G401 (cell line): ENCODE results near the gene RPTOR. TPM values are rescaled to one million over a fixed set of nuclear protein-coding genes. Genes with fewer than 3 reads are reported as not detected.
"Not testable (repeated sequence)": the region's sequence is repeated elsewhere in the genome, so short reads cannot be mapped to it uniquely, and the experiment has no call there.

Source experiments
- DNase-seq: peaks from one replicate; pipeline ENCODE4 v3.0.0-alpha.2; 2015; ENCODE audit warnings: low spot score
- in situ Hi-C: cut with HindIII; loops from 2 replicates; pipeline ENCODE4 v1.10.0; 2016; ENCODE audit warnings: low sequenced_read_pairs, mixed read lengths
- total RNA-seq: library from RNA; depleted of rRNA; stranded (reverse); fragments of >200 nt; shearing (Covaris generic); gene quantifications from 2 replicates; pipeline ENCODE4 v1.2.3, GENCODE V29; 2014

Gene RPTOR
- total RNA-seq, 1 experiment from 2014 or later = 27.7 TPM

DNA sequence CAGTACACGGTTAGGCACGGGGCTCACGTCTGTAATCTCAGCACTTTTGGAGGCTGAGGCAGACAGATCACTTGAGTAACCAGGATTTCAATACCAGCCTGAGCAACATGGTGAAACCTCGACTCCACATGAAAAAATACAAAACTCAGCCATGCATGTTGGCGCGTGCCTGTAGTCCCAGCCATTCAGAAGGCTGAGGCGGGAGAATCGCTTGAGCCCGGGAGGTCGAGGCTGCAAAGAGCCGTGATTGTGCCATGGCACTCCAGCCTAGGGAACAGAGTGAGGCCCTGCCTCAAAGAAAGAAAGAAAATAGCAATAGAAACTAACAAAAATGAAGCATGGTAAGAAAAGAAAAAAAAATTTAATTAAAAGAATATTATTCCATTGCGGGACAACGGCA lies 319.0 kb downstream of the RPTOR start:
- no peak for DNase-seq
- in situ Hi-C loops = no loop called here

DNA sequence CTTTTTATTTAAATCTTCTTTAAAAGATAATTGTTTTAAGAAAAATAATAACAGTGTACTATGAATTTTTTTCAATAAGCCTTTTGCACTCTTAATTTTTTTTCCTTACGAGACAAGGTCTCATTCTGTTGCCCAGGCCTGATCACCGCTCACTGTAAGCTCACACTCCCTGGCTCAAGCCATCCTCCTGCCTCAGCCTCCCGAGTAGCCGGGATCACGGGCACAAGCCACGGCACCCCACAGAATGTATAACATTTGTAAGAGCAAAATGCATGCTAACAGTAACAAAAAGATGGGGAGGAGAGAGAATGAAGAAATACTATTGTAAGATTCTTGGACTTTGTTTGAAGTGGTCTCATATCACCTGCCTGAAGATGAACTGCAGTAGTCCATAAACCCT lies 320.1 kb downstream of the RPTOR start:
- in situ Hi-C loops = no loop called here

DNA sequence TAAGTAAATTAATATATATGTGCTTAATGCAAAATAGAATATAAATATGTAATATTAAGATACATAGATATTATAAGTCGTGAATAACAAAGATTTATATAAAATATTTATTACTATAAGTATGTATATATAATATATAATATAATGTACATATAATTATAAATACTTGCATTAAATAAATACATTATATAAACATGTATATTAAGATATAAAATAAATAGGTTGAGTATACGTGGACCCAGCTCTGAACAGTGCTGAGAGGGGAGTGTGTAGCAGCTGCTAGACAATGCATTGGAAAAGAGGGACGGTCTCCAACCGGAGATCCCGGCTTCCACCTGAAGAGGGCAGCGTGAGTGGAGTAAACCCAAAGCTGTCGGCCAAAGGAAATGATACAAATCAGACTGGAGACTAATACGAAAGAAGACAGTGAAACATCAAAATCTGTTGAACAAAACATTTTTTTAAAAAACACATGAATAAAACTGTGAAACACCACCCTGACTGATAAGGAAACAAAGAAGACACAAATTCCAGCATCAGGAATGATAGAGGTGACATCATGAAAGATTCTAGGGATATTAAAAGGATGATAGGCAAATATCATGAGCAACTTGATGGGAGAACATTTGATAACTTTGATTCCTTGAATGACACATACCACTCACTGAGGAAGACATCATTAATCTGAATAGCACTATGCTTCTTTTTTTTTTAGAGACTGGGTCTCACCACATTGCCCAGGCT lies 321.6 kb downstream of the RPTOR start:
- in situ Hi-C loops = no loop called here
- peak; percentile 74 for DNase-seq

More for the DNA sequence above, 320.1 kb downstream of the RPTOR start:
- DNase-seq = no peak

DNA sequence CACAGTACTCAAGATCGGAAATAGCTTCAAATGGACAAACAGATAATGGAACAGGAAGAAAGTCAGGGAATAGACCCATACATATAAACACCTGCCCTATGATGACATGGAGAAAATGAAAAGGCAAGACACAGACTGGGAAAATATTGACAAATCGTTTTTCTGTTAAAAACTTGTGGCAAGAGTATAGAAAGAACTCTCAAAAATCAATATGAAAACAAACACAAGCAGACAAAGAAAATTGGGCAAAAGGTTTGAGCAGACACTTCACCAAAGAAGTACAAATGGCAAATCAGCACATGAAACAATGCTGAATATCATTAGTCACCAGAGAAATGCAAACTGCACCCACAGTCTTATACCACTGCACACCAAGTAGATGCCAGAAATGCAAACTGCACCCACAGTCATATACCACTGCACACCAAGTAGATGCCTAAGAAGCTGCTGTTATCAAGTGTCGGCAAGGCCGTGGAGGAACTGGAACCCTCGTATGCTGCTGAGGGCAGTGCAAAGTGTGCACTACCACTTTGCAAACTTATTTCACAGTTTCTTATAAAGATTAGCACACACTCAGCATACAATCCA lies 323.5 kb downstream of the RPTOR start:
- no peak for DNase-seq
- in situ Hi-C loops = no loop called here

DNA sequence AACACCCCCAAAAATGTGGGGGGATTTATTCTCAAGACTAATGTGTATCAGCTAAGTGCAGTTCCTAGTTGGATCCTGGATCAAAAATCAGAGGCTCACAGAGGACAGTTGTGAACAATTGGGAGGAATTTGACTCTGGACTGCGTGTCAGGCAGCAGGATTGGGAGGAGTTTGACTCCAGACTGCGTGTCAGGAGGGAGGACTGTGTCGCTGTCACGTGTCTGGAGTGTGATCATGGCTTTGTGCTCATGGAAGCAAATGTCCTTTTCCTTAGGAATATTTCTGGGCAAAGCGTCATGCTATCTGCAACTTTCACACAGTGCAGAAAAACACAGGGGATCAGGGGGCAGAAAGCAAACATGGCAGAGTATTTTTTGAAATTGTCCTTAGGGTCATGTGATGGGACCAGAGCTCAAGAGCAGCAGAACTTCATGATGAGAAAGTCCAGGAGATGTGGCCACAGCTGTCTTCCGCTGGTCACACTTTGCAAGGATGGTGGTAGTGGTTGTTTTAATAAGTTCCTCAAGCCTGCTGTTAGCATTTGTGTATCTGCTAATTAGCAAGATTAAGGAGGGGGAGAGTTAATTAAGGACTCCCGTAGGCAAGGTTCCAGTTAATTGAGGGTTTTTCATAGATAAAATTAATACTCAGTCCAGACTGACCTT lies 325.0 kb downstream of the RPTOR start:
- in situ Hi-C loops = no loop called here
- no peak for DNase-seq

DNA sequence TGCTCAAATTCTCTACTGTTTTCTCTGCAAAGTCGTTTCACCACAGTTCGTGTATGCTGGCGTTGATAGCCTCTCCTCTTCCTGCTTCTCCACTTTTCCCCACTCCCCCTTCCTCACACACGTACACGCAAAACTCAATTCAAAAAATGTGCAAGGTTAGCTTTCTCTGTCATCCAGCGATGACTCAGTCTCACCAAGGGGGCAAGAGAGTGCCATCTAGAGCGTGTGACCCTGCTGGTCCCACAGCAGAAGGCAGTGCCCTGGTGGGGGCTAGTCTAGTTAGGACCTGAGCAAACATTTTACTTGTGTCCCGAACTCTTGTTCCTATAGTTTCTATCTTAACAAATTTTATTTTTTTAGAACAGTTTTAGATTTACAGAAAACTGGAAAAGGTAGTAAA lies 325.8 kb downstream of the RPTOR start:
- in situ Hi-C loops = no loop called here

DNA sequence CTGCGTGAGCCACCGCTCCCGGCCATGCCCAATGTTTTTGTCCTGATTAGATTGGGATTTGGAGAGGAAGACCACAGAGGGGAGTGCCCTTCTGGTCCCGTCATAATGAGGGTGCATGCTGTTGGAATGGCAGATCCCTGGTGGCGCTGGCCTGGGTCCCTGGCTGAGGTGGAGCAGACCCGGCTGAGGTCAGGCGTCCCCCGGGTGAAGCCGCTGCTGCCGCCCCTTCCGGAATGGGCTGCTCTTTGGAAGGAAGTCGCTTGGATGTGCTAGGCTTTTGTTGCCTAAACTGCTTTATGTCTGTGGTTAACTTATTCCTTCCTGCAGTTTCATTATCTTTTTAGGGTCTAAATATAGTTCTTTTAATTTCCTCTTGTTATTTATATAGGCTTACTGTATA lies 326.7 kb downstream of the RPTOR start:
- no peak for DNase-seq
- in situ Hi-C loops = no loop called here

More for the DNA sequence above, 325.8 kb downstream of the RPTOR start:
- no peak for DNase-seq

DNA sequence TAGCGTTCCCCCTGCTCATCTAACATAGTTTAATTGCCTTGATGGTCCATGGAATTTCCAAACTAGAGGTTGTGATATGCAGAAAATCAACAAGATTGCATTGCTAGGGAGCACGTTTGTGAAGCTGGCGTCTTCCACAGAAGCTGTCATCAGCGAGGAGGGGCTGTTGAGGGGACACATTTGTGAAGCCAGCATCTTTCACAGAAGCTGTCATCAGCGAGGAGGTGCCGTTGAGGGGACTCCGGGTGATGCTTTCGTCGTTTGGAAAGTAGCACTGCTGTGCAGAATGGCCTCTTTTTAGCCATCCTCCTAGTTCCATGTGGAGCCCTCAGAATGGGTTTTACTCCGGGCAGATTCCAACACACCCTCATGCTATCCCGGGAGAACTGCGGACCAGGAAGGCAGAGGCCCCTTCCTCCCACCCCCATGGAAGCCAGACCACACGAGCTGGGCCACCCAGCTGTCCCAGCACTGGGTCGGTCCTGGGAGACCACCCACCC lies 327.4 kb downstream of the RPTOR start:
- in situ Hi-C loops = no loop called here
- DNase-seq = no peak

DNA sequence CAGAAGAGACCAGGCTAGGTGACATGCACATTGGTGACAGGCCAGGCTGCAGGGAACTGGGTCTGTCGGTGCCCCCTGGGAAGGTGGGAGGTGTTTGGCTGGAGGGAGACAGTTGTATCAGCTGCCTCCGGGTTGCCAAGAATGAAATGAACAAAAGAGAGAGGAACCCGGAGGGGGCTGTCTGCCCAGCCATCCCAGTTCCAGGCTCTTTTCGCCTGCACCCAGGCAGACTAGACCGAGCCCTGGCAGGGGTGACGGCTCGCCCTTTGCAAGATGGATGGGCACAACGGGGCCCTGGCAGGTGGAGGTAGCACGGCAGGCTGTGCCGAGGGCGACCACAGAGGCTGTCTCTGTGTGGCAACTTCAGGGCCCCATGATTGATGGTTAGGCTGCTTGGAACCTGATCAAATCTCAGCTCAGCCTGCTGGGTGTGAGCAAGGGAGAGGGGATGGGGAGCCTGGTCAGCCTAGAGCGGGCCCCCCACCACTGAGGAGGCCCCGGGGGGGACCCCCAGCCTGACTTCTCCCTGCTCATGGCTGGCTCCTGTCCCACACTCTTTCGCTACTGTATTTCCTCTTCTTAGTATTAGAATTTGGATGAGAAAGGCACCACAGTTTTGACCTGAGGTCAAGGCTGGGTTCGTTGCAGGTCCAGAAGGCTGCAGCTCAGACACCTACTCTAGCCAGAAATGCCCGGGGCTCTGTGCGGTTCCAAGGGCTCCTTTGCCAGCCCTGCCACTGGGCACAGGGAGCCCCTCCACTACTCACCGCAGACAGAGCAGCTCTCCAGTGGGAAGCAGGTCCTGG lies 328.1 kb downstream of the RPTOR start:
- DNase-seq = no peak

DNA sequence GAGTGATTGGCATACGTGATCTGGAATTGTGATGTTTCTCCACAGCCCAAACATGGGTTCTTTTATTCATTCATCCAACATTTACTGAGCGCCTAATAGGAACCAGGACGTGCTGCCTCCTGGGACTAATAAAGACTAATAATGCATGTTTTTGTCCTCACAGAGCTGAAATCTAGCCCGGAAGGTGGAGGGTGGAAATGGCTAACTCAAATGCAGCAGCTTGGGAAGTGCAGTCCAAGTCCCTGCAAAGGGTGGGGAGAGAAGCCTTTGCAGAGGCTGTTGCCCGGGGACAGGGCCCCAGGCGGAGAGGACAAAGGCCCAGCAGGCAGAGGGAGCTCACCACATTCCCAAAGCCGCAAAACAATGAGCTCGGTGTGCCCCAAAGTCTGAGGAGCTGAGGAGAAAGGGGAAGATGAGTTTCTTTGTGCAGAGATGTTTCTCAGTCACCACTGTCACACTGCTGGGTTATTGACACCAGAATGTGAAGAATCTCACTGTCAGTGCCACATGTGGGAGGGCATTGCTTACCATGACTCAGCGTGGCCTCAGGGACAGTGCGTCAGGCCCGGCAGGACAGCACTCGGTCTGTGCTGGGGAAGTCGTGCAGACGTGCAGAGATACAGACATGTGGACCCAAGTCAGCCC lies 328.8 kb downstream of the RPTOR start:
- in situ Hi-C loops = no loop called here
- DNase-seq = no peak

More for the DNA sequence above, 328.1 kb downstream of the RPTOR start:
- in situ Hi-C loops = no loop called here

DNA sequence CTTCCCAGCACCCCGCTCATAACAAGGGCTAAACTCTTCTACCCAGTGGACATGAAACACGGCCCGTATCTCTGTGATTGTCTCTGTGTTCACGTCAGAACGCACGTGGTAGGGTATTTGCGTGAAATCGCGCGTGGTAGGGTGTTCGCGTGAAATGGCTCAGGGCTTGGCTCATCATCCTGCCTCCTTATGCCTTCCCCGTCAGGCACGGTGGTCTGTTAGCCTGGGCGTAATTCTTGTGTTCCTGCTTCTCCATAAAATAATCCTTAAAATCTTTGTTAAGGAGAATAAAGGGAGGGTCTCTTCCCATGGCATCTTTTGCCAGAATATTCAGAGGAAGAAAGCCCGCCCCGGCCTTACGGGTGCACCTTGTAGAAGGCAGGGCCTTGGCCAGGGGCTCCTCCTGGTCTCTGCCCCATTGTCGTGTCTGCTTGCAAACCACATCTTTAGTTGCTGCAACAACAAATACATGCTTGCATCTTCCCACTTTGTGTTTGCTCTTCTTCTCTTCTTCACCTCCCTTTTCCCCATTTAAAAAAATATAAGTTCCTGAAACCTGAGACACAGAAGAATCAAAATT lies 330.3 kb downstream of the RPTOR start:
- DNase-seq = no peak

DNA sequence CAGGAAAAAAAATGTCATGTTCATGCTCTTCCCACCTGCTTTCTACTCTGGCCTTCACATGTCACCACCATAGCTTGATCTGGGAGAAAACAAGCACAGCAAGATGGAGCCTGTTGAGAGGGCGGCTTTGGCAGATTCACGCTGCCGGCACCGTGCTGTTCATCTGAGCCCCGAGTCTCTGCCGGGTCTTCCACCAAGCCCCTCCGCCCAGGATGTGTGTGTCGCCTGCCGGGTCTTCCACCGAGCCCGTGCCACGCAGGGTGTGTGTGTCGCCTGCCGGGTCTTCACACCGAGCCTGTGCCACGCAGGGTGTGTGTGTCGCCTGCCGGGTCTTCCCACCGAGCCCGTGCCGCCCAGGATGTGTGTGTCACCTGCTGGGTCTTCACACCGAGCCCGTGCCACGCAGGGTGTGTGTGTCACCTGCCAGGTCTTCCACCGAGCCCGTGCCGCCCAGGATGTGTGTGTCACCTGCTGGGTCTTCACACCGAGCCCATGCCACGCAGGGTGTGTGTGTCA lies 330.9 kb downstream of the RPTOR start:
- in situ Hi-C loops, DNase-seq: not testable (repeated sequence)

More for the DNA sequence above, 330.3 kb downstream of the RPTOR start:
- in situ Hi-C loops = no loop called here

DNA sequence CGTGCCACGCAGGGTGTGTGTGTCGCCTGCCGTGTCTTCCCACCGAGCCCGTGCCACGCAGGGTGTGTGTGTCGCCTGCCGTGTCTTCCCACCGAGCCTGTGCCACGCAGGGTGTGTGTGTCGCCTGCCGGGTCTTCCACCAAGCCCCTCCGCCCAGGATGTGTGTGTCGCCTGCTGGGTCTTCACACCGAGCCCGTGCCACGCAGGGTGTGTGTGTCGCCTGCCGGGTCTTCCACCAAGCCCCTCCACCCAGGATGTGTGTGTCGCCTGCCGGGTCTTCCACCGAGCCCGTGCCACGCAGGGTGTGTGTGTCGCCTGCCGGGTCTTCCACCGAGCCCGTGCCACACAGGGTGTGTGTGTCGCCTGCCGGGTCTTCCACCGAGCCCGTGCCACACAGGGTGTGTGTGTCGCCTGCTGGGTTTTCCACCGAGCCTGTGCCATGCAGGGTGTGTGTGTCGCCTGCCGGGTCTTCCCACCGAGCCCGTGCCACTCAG lies 331.9 kb downstream of the RPTOR start:
- in situ Hi-C loops, DNase-seq: not testable (repeated sequence)

DNA sequence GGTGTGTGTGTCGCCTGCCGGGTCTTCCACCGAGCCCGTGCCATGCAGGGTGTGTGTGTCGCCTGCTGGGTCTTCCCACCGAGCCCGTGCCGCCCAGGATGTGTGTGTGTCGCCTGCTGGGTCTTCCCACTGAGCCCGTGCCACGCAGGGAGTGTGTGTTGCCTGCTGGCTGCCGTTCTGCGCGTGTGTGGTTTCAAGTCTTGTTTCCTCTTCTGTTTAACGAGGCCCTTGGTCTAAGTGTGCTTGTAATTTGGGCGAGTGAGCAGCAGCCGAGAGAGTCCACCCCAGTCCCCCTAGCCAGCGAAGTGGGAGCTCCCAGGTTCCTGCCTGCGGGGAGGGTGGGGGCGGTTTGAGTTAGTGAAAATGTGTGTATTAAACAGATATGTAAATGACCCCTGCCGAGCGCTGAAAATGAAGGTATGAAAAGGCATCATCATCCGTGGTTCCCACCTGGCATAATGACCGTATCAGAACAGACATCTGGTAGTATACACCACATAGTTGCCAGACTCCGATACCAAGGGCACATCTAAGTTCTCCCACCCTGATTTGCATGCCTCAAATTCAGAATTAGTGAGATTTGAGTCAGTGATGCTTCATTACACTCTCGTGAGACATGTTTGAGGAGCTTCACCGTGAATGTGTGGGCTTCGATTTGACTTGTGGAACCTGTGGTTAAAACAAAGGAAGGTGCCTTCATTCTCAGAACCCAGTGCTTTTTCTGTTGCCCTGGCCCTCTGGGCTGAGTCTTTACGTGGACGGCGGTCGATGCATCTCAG lies 332.5 kb downstream of the RPTOR start:
- DNase-seq = no peak

DNA sequence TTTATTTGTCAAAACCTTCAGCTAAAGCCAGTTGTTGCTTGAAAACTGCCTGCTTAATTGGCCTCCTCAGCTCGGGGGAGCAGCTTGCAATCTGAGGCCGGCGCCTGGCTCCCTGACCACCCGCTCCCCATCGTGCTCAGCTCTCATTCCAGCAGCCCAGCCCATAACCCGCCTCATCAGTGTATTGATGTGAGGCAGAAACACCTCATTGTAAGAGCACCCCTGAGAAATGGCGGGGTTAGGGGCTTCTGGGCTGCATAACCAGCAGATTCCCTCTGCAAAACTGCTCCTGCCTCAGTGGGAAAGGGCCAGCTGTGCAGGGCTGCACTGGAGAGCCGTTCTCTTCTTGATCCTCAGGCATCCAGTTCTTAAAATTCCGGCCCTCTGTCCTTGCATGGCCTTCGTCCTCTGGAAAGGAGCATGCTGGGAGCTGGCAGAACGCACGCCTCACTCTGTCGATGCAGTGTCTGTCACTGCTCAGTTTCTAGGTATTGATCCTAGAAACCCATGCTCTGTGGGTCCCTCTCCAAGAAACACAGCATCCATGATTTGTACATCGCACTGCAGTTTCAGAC lies 333.2 kb downstream of the RPTOR start:
- in situ Hi-C loops = no loop called here

More for the DNA sequence above, 332.5 kb downstream of the RPTOR start:
- in situ Hi-C loops = no loop called here

DNA sequence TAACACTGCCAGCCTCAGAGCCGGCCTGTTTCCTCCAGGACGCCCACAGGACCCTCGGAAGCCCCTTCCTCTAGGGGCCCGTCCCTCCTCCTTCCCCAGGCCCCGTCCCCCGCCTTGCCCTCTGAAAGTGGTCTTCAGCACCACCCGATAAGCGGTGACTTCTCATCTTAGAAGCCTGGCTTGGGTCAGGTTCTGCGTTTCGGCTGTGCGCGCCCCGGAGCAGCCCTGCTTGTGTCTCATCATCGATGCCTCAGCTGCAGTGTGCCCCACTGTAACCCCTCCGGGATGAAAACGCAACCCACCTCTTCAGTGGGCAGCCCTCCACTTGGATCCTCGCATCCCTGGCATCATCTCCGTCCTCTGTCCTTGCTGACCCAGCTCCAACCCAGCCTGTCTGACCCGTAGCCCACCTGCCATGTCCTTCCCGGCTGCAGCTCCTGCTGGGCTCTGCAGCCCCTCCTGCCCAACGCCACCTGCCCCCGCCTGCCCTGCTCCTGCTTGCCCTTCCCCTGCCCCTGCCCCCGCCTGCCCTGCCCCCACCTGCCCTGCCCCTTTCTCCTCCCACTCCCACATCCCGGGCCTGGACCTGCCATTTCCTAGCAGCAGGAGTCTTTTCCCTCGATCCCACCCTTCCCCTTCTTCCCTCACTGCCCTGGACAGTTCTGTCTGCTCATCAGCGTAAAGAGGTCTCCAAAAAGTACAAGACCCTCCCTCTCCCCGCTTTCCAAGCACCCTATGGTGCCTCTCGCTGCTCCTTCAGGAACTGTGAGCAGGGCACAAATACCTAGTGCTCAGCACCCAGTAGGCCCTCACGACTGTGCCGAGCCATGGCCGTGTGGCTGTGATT lies 334.5 kb downstream of the RPTOR start:
- in situ Hi-C loops = no loop called here

More for the DNA sequence above, 333.2 kb downstream of the RPTOR start:
- DNase-seq = no peak

More for the DNA sequence above, 334.5 kb downstream of the RPTOR start:
- no peak for DNase-seq
